ENCODE measurements around the gene GLIS1.

Gene GLIS1

GRCh38 chr1:53717025-53717804, 21.7 kb downstream of the GLIS1 start:
- no peak for DNase-seq (ENCODE audit: low spot score)

GRCh38 chr1:53716150-53716549, 22.8 kb downstream of the GLIS1 start:
- no peak for DNase-seq (ENCODE audit: low spot score)

- no peak for DNase-seq (ENCODE audit: low spot score)
Observed at GRCh38 chr1:53715478-53715877, 23.5 kb downstream of the GLIS1 start.

GRCh38 chr1:53712276-53712675, 26.7 kb downstream of the GLIS1 start:
- no peak for DNase-seq (ENCODE audit: low spot score)

- DNase-seq (ENCODE audit: low spot score), result no peak
Observed at GRCh38 chr1:53710584-53710983, 28.4 kb downstream of the GLIS1 start.

- no peak for DNase-seq (ENCODE audit: low spot score)
Observed at GRCh38 chr1:53708687-53709086, 30.3 kb downstream of the GLIS1 start.

GRCh38 chr1:53706356-53706755, 32.6 kb downstream of the GLIS1 start:
- DNase-seq (ENCODE audit: low spot score), result no peak

GRCh38 chr1:53705446-53706096, 33.4 kb downstream of the GLIS1 start:
- no peak for DNase-seq (ENCODE audit: low spot score)

- DNase-seq (ENCODE audit: low spot score), result no peak
Observed at GRCh38 chr1:53704804-53705445, 34.0 kb downstream of the GLIS1 start.

- DNase-seq (ENCODE audit: low spot score), result no peak
Observed at GRCh38 chr1:53704304-53704703, 34.7 kb downstream of the GLIS1 start.

- no peak for DNase-seq (ENCODE audit: low spot score)
Observed at GRCh38 chr1:53703174-53703573, 35.8 kb downstream of the GLIS1 start.

GRCh38 chr1:53702341-53702740, 36.6 kb downstream of the GLIS1 start:
- no peak for DNase-seq (ENCODE audit: low spot score)

- no peak for DNase-seq (ENCODE audit: low spot score)
Observed at GRCh38 chr1:53700776-53701175, 38.2 kb downstream of the GLIS1 start.

GRCh38 chr1:53699981-53700380, 39.0 kb downstream of the GLIS1 start:
- no peak for DNase-seq (ENCODE audit: low spot score)

GRCh38 chr1:53698384-53698980, 40.5 kb downstream of the GLIS1 start:
- no peak for DNase-seq (ENCODE audit: low spot score)

GRCh38 chr1:53697721-53698383, 41.1 kb downstream of the GLIS1 start:
- no peak for DNase-seq (ENCODE audit: low spot score)

- DNase-seq (ENCODE audit: low spot score), result no peak
Observed at GRCh38 chr1:53696990-53697389, 42.0 kb downstream of the GLIS1 start.

GRCh38 chr1:53696571-53696970, 42.4 kb downstream of the GLIS1 start:
- no peak for DNase-seq (ENCODE audit: low spot score)

GRCh38 chr1:53696051-53696450, 42.9 kb downstream of the GLIS1 start:
- no peak for DNase-seq (ENCODE audit: low spot score)

- no peak for DNase-seq (ENCODE audit: low spot score)
Observed at GRCh38 chr1:53695116-53695515, 43.8 kb downstream of the GLIS1 start.

- no peak for DNase-seq (ENCODE audit: low spot score)
Observed at GRCh38 chr1:53694718-53695091, 44.3 kb downstream of the GLIS1 start.

All from hematopoietic multipotent progenitor cell treated with erythropoietin and hydrocortisone succinate and interleukin-3 and kit ligand, for 15 days (in vitro differentiated cells).